T-cell (primary cell): ENCODE measurements around the gene CROCC2. TPM values are rescaled to one million over a fixed set of nuclear protein-coding genes. Genes with fewer than 3 reads are reported as not detected.

Source experiments
- ATAC-seq, 4 experiments: fragments of 200-7000 bp in 3 of 4; fragments of 150-1000 bp in 1 of 4; cut with Tn5 transposase; replicated peaks in 1 of 4; 1 replicate in 3 of 4; 2 replicates in 1 of 4; pipeline ENCODE4 v1.10.0; 2021; ENCODE audit warnings: moderate library complexity in 3 of 4, mild to moderate bottlenecking in 2 of 4, moderate number of reproducible peaks in 1 of 4
- CTCF ChIA-PET, 2 donors: fragments of 300-600 bp; sonication (Branson Sonifier 250); formaldehyde crosslinking; loops; one replicate each; lab custom pipeline; 2022; ENCODE audit warnings: antibody characterized with exemption in 2 of 2; lab: Charles Lee
- POLR2A ChIA-PET, 2 donors: fragments of 300-600 bp; sonication (Branson Sonifier 250); formaldehyde crosslinking; loops; one replicate each; lab custom pipeline; 2022; ENCODE audit warnings: antibody characterized with exemption in 2 of 2; lab: Charles Lee
- DNase-seq, 35 experiments: peaks; one replicate each; pipeline versions ENCODE4 v3.0.0 to v3.0.0-alpha.2; 2013 to 2023
- H3K27ac ChIP-seq: one replicate; pipeline ENCODE4 v1.5.1; 2013; ENCODE audit warnings: low read length
- H3K27me3 ChIP-seq, 2 experiments: replicated peaks in 1 of 2; 1 replicate in 1 of 2; 2 replicates in 1 of 2; pipeline versions ENCODE4 v1.6.1 to v1.7.0; 2013; ENCODE audit warnings: low read length in 1 of 2, mixed read lengths in 1 of 2; ENCODE audit not compliant: control insufficient read depth in 2 of 2, insufficient read depth in 2 of 2; ENCODE audit errors: extremely low read depth in 1 of 2
- H3K36me3 ChIP-seq, 2 donors: 1 replicate in 1 of 2; 2 replicates in 1 of 2; pipeline versions ENCODE4 v1.6.1 to v1.7.0; 2013; ENCODE audit warnings: low read length in 1 of 2; ENCODE audit not compliant: control insufficient read depth in 2 of 2, insufficient read depth in 1 of 2; ENCODE audit errors: extremely low read depth in 1 of 2
- H3K4me1 ChIP-seq, 2 experiments: 1 replicate in 1 of 2; 2 replicates in 1 of 2; pipeline versions ENCODE4 v1.6.1 to v1.7.0; 2013; ENCODE audit warnings: low read length in 2 of 2, mixed read lengths in 1 of 2; ENCODE audit not compliant: insufficient read depth in 2 of 2, control insufficient read depth in 1 of 2; ENCODE audit errors: extremely low read depth in 1 of 2
- H3K4me3 ChIP-seq, 2 donors: 1 replicate in 1 of 2; 2 replicates in 1 of 2; pipeline versions ENCODE4 v1.5.1 to v1.7.0; 2013; ENCODE audit warnings: mild to moderate bottlenecking in 2 of 2, low read length in 1 of 2, moderate library complexity in 1 of 2; ENCODE audit not compliant: control insufficient read depth in 1 of 2; ENCODE audit errors: extremely low read depth in 1 of 2
- H3K9me3 ChIP-seq: 2 replicates; pipeline ENCODE4 v1.7.0; 2013
- H3K27ac Mint-ChIP-seq, 2 donors: one replicate each; pipeline ENCODE4 v1.8.0; 2020 to 2021; ENCODE audit warnings: mild to moderate bottlenecking in 2 of 2, mixed read lengths in 2 of 2
- H3K27me3 Mint-ChIP-seq, 2 donors: one replicate each; pipeline ENCODE4 v1.8.0; 2021 to 2022; ENCODE audit warnings: mixed read lengths in 2 of 2
- H3K36me3 Mint-ChIP-seq: one replicate; pipeline ENCODE4 v1.8.0; 2021; ENCODE audit warnings: mixed read lengths
- H3K4me1 Mint-ChIP-seq, 3 donors: one replicate each; pipeline ENCODE4 v1.8.0; 2020 to 2022; ENCODE audit warnings: mixed read lengths in 3 of 3, mild to moderate bottlenecking in 1 of 3
- H3K4me3 Mint-ChIP-seq, 3 donors: one replicate each; pipeline ENCODE4 v1.8.0; 2020 to 2022; ENCODE audit warnings: mild to moderate bottlenecking in 3 of 3, mixed read lengths in 3 of 3, moderate library complexity in 3 of 3
- H3K9me3 Mint-ChIP-seq, 3 donors: one replicate each; pipeline ENCODE4 v1.8.0; 2020 to 2022; ENCODE audit warnings: mixed read lengths in 3 of 3
- WGBS: methylation state at CpG from one replicate; pipeline ENCODE4 v1.1.5; 2013; ENCODE audit warnings: missing lambda C conversion rate; ENCODE audit not compliant: insufficient coverage; 5-methylcytosine and 5-hydroxymethylcytosine counted together
- total RNA-seq, 35 experiments: library from RNA in 6 of 35; stranded (reverse) in 6 of 35; fragments of 120-200 nt in 1 of 35; gene quantifications; one replicate each; pipeline versions ENCODE4 v1.2.1 to v1.2.4 and lab custom pipeline; 2013 to 2026

Gene CROCC2
- total RNA-seq, 5 donors from 2014 or later (not counting 1 experiment from before 2014, with no cell fraction given): not detected

- H3K27me3 Mint-ChIP-seq: no peaks in the 10 kb centered on the region
- POLR2A ChIA-PET: no interaction called here
- H3K36me3 Mint-ChIP-seq: no peaks in the 10 kb centered on the region
- DNase-seq: no peak
- H3K27ac ChIP-seq: no peak overlapping the region
- no peak overlapping the region for H3K4me3 Mint-ChIP-seq
- no peaks in the 10 kb centered on the region for H3K4me1 Mint-ChIP-seq
- CTCF ChIA-PET: no interaction called here
- 58% methylated on average over 5 of the region's 7 CpGs for WGBS
- H3K4me3 ChIP-seq: no peak overlapping the region
- no peak overlapping the region for H3K27ac Mint-ChIP-seq
- peaks cover 0 to 4% of the 10 kb centered on the region in 2 experiments for H3K27me3 ChIP-seq
- H3K9me3 Mint-ChIP-seq: no peaks in the 10 kb centered on the region
- no peaks in the 10 kb centered on the region for H3K4me1 ChIP-seq
- no peaks in the 10 kb centered on the region for H3K9me3 ChIP-seq
- H3K36me3 ChIP-seq: no peaks in the 10 kb centered on the region
- ATAC-seq: no peak
Measured at GRCh38 chr2:240876035-240876474, 30.1 kb upstream of the CROCC2 start.

- no peaks in the 10 kb centered on the region for H3K27me3 Mint-ChIP-seq
- H3K4me3 Mint-ChIP-seq: no peak overlapping the region
- POLR2A ChIA-PET: no interaction called here
Measured at GRCh38 chr2:240876475-240877251, 29.5 kb upstream of the CROCC2 start.

GRCh38 chr2:240877460-240878340, 28.4 kb upstream of the CROCC2 start:
- ChIA-PET POLR2A (no interaction called here), CTCF (interaction anchor here in 1 of 2 donors (0.5 kb wide), 1 partner anchor 39 kb away, joined by 3 read pairs; no protein-coding TSS in a partner anchor)
- peaks cover 0 to 2% of the 10 kb centered on the region in 2 experiments for H3K27me3 ChIP-seq
- no peaks in the 10 kb centered on the region for H3K36me3 ChIP-seq
- no peaks in the 10 kb centered on the region for H3K4me1 ChIP-seq
- peaks cover 0 to 4% (median 0%) of the 10 kb centered on the region in 3 donors for H3K4me1 Mint-ChIP-seq
- ATAC-seq (no peak), DNase-seq (no peak)
- H3K27me3 Mint-ChIP-seq: no peaks in the 10 kb centered on the region
- H3K27ac Mint-ChIP-seq: no peak overlapping the region
- no peaks in the 10 kb centered on the region for H3K9me3 Mint-ChIP-seq
- no peak overlapping the region for H3K4me3 Mint-ChIP-seq
- 88% methylated on average over 38 of the region's 40 CpGs for WGBS
- H3K4me3 ChIP-seq: no peak overlapping the region
- H3K27ac ChIP-seq: no peak overlapping the region
- no peaks in the 10 kb centered on the region for H3K9me3 ChIP-seq
- H3K36me3 Mint-ChIP-seq: no peaks in the 10 kb centered on the region

More at GRCh38 chr2:240876475-240877251, 29.5 kb upstream of the CROCC2 start:
- Mint-ChIP-seq H3K36me3 (no peaks in the 10 kb centered on the region), H3K27ac (no peak overlapping the region), H3K4me1 (no peaks in the 10 kb centered on the region), H3K9me3 (no peaks in the 10 kb centered on the region)
- DNase-seq (no peak), ATAC-seq (no peak)
- H3K27ac ChIP-seq: no peak overlapping the region
- 81% methylated on average over 16 of the region's 18 CpGs for WGBS
- H3K36me3 ChIP-seq: no peaks in the 10 kb centered on the region
- CTCF ChIA-PET: interaction anchor here in 1 of 2 donors (0.5 kb wide), 1 partner anchor 38 kb away, joined by 3 read pairs; no protein-coding TSS in a partner anchor
- peaks cover 0 to 3% of the 10 kb centered on the region in 2 experiments for H3K27me3 ChIP-seq
- no peaks in the 10 kb centered on the region for H3K4me1 ChIP-seq
- H3K9me3 ChIP-seq: no peaks in the 10 kb centered on the region
- no peak overlapping the region for H3K4me3 ChIP-seq

GRCh38 chr2:240878341-240878936, 27.7 kb upstream of the CROCC2 start:
- Mint-ChIP-seq H3K9me3 (no peaks in the 10 kb centered on the region), H3K4me3 (no peak overlapping the region), H3K27ac (no peak overlapping the region), H3K4me1 (peaks cover 0 to 4% (median 0%) of the 10 kb centered on the region in 3 donors), H3K27me3 (no peaks in the 10 kb centered on the region), H3K36me3 (no peaks in the 10 kb centered on the region)
- Histone ChIP-seq H3K27me3 (peaks cover 0 to 2% of the 10 kb centered on the region in 2 experiments), H3K36me3 (no peaks in the 10 kb centered on the region), H3K9me3 (no peaks in the 10 kb centered on the region), H3K27ac (no peak overlapping the region), H3K4me1 (no peaks in the 10 kb centered on the region), H3K4me3 (no peak overlapping the region)
- POLR2A ChIA-PET: no interaction called here
- CTCF ChIA-PET: no interaction called here
- ATAC-seq: no peak
- no peak for DNase-seq
- 88% methylated on average over 15 of the region's 18 CpGs for WGBS

- 82% methylated on average over 6 of the region's 7 CpGs for WGBS
- Histone ChIP-seq H3K9me3 (no peaks in the 10 kb centered on the region), H3K4me3 (no peak overlapping the region), H3K4me1 (no peaks in the 10 kb centered on the region), H3K36me3 (no peaks in the 10 kb centered on the region), H3K27ac (no peak overlapping the region), H3K27me3 (peaks cover 0 to 2% of the 10 kb centered on the region in 2 experiments)
- H3K36me3 Mint-ChIP-seq: no peaks in the 10 kb centered on the region
- DNase-seq (no peak), ATAC-seq (no peak)
- no peak overlapping the region for H3K4me3 Mint-ChIP-seq
- ChIA-PET POLR2A (no interaction called here), CTCF (no interaction called here)
- H3K9me3 Mint-ChIP-seq: no peaks in the 10 kb centered on the region
- no peaks in the 10 kb centered on the region for H3K27me3 Mint-ChIP-seq
- no peak overlapping the region for H3K27ac Mint-ChIP-seq
- H3K4me1 Mint-ChIP-seq: peaks cover 0 to 4% (median 0%) of the 10 kb centered on the region in 3 donors
Measured at GRCh38 chr2:240879105-240879504, 27.0 kb upstream of the CROCC2 start.

- H3K36me3 Mint-ChIP-seq: no peaks in the 10 kb centered on the region
- Histone ChIP-seq H3K4me3 (no peak overlapping the region), H3K9me3 (no peaks in the 10 kb centered on the region), H3K27me3 (no peaks in the 10 kb centered on the region), H3K36me3 (no peaks in the 10 kb centered on the region), H3K27ac (no peak overlapping the region), H3K4me1 (no peaks in the 10 kb centered on the region)
- H3K9me3 Mint-ChIP-seq: no peaks in the 10 kb centered on the region
- H3K4me3 Mint-ChIP-seq: no peak overlapping the region
- H3K27me3 Mint-ChIP-seq: no peaks in the 10 kb centered on the region
- ChIA-PET POLR2A (no interaction called here), CTCF (no interaction called here)
- DNase-seq: peak in 3 of 35 experiments; percentile 7 to 26 (median 11)
- ATAC-seq: peak in 1 of 4 experiments; percentile 82
- H3K27ac Mint-ChIP-seq: no peak overlapping the region
- H3K4me1 Mint-ChIP-seq: peaks cover 0 to 4% (median 0%) of the 10 kb centered on the region in 3 donors
- 33% methylated on average over 3 of the region's 6 CpGs for WGBS
Measured at GRCh38 chr2:240881913-240882312, 24.2 kb upstream of the CROCC2 start.
